Measurements from ENCODE around the gene BSND. TPM values are rescaled to one million over a fixed set of nuclear protein-coding genes. Genes with fewer than 3 reads are reported as not detected.

The BSND gene
- total RNA-seq, 1 experiment from 2014 or later, result not detected

DNA sequence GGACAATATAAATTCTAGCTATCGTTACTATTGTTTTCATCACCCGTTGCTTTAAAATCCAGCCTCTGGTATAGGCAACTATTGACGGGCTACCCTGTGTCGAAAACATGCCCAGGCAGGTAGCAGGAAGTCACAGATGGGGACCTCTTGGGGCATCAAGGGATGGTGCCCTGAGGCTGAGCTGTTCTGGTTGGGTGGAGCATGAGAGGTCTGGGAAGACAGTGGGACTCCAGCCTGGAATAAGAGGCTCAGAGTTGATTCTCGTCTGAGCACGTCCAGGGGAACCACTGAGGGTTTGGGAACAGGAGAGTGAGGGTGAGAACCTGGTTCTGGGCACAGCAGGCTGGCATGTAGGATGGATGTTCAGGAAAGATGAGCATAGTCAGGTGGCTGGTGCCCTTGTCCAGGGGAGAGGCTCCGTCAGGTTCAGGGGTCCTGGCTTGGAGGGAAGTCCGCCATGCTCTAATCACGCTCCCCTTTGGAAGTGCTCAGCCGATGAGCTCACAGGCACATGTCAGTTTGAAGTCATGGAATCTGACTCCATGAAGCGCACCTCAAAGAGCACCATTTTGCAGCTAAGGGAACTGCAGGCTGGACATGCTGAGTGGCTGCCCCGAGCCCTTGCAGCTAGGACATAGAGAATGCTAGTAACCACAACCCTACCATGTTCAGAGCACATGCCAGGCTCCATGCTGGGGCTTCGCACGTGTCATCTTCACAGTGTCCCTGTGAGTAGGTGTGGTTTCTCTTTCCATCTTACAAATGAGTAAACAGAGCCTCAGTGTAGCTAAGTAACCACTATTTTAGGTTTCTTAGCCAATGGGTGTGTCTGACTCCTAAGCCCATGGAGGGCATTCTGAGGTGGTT lies 61.6 kb downstream of the BSND start:
- peak; percentile 44 for DNase-seq (ENCODE audit: low read depth)

DNA sequence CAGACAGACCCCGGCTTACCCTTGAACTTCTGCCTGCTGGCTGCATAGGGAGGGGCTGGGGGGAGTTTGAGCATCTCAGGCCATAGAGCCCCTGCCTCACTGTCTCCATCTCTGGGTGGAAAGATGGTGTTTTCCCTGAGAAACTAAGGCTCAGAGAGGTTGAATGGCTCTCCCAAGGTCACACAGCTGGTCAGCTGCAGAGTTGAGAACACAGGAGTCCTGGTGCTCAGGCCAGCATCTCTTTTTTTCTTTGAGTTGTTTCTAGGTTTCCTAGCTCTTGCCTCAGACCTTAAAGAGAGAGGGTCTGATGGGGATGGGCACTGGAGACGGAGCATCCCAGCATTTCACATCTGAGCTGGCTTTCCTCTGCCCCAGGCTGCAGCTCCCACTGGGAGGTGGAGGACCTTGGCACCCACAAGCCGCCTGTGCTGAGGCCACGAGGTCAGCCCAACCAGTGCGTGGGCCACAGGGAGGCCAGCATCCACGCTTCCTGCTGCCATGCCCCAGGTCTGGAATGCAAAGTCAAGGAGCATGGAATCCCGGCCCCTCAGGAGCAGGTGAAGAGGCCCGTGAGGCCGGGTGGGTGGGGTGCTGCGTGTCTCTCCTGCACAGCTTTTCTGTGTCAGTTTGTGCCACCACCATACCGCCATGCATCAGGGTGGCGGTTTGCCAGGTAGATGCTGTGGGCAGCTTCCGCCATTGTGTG lies 62.4 kb downstream of the BSND start:
- no peak for DNase-seq (ENCODE audit: low read depth)

Other genes with a start within 250 kb of the BSND start
- 4.6 and 5.2 TPM in 2 replicates for gene PARS2, start 234.4 kb upstream of the BSND start, total RNA-seq (2014; rRNA removed)
- gene TTC22, start 197.6 kb upstream of the BSND start, total RNA-seq (2014; rRNA removed), result not detected in 2 replicates
- gene DHCR24, start 111.7 kb upstream of the BSND start, total RNA-seq (2014; rRNA removed), result 45.1 and 54.8 TPM in 2 replicates
- not detected in 2 replicates for gene TMEM61, start 18.3 kb upstream of the BSND start, total RNA-seq (2014; rRNA removed)
- 0.06 and 0.11 TPM in 2 replicates for gene PCSK9, start 40.6 kb downstream of the BSND start, total RNA-seq (2014; rRNA removed)
- 21.4 and 23.7 TPM in 2 replicates for gene USP24, start 216.4 kb downstream of the BSND start, total RNA-seq (2014; rRNA removed)

Measured in LHCN-M2 (cell line).